GM19438 (cell line): ENCODE results near the gene TPD52L2.
"Not testable (repeated sequence)": the region's sequence is repeated elsewhere in the genome, so short reads cannot be mapped to it uniquely, and the experiment has no call there.

Source experiments
- ATAC-seq: cut with Tn5 transposase; IDR thresholded peaks from one replicate; pipeline ENCODE4 v1.9.1; 2021; ENCODE audit warnings: low read depth; ENCODE audit not compliant: unreplicated experiment

Gene TPD52L2

DNA sequence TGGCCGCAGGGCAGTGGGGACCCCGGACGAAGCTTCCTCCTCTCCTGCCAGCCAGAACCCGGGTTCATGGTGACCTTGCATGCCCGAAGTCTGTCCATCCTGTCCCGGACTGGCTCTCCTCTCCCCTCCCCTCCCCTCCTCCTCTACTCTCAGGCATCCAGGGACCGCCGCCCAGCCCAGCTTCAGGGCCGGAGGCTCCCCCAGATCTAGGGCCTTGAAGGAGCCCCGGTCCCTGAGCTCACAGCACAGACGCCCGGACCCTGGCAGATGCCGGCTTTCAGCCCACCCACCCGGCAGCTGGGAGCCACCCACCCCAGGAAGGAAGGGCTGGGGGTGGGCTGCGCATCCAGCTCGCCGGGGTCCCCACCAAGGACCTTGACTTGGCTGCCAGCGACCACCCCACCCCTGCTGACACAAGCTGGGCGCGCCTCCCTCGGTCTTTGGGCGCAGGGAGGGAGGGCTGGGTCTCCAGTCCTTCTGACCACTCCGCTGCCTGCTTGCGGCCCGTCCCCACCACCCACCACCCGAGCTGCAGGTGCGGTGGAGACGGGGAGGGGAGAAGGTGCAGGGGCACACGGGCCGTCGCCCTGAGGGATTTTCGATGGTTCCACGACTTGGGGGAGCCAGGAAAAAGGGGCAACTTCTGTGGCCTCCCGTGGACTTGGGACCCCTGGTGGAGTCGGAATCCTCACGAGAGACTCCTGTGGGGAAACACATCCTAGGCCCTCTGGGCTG is 9.5 kb upstream of the TPD52L2 start:
- no peak for ATAC-seq

DNA sequence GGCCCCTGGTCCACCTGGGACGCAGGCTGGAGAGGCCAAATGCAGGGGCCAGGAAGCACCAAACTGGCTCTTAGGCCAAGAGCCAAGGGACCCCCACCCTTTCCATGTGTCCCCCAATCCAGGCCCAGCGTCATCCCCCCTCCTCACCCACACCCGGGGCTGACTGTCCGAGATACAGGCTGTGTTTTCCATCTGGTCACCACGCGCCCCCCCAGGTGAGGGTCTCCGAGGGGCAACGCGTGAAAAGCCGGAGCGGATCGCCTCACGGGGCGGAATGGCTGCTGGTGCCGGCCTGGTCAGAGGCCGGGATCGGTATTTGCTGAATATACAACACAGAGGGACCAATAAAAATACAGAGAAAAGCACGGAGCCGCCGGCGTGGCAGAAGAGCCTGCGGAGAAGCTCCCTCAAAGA is 9.0 kb upstream of the TPD52L2 start:
- no peak for ATAC-seq

DNA sequence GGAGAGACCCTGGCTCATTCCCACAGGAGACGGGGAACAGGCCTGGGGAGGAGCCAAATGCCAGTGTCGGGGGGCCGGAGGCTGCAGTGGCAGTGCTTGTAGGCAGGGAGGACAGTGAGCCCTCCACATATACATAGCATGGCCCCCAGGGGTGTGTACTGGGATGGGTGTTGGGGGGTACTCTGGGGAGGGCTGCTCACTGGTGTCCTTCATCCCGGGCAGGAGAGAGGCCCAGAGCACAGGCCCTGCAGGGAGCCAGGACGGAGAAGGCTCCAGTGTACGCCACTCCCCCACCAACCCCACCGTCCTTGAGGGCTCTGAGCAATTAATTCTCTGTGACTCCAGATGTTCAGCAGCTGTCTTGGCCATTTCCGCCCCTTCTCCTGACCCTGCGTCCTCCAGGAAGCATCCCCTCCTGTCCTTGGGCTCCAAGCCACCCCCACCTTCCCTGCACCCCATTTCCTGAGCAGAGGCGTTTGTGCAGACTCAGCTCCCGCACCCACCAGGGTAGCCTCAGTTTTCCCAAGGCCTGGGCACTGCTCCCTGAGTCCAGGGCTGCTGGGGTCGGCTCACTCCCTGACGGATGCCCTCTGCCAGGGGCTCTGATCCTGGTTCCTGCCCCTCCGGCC is 7.2 kb upstream of the TPD52L2 start:
- no peak for ATAC-seq

GRCh38 chr20:63858393-63859165 is 6.5 kb upstream of the TPD52L2 start:
- no peak for ATAC-seq

- ATAC-seq, result no peak
Measured at GRCh38 chr20:63859166-63859699, 5.8 kb upstream of the TPD52L2 start.

DNA sequence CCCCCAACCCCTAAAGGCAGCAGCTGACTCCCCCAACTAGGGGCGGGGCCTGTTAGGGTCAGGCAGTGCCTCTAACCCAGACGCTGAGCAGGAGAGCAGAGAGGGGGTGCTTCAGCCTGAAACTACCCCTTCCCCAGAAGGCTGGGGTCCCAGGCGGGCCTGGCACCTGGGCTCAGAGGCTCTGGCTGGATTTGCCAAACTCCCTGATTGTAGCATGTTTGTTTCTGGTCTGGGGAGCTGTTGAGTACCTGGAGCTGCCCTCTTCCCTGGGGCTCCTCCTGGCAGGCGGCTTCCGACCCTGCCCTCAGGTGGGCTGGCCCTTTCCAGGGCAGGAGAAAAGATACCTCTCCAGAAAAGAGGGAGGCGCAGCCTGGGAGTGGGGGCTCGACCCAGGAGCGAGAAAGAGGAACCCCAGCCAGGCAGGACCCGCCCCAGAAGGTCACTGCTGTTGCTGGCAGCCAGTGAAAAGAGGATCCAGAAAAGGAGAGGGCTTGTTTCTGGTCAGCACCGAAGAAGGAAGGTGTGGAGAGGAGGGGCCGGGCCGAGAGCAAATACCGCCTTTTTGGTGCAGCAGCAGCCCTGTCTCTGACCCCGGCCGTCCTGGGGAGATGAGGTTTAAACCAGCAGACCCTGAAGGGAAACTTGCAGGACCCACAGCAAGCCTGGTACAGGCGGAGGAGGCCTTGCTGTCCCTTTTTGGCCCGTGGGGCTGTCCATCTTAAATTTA is 4.6 kb upstream of the TPD52L2 start:
- ATAC-seq, result no peak

DNA sequence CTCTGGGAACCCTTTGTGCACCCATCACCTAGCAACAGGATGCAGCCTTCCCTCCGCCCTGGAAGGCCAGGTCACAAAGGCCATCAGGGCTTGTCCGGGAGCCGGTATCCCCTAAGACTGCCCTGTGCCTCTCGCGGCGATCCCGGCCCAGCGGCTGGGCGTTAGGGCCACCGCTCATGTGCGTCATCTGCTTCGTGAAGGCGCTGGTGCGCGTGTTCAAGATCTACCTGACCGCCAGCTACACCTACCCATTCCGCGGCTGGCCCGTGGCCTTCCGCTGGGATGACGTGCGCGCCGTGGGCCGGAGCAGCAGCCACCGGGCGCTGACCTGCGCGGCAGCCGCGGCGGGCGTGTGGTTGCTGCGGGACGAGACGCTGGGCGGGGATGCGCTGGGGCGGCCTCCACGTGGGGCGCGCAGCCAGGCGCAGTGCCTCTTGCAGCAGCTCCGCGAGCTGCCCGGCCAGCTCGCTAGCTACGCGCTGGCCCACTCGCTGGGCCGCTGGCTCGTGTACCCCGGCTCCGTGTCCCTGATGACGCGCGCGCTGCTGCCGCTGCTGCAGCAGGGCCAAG is 3.6 kb upstream of the TPD52L2 start, which contains the start of gene ABHD16B:
Gene ABHD16B, plus strand, starts transcription at position 134 of the 570 bp plus-strand sequence. Its CDS starts 43 bp downstream, at position 177.
- no peak for ATAC-seq

DNA sequence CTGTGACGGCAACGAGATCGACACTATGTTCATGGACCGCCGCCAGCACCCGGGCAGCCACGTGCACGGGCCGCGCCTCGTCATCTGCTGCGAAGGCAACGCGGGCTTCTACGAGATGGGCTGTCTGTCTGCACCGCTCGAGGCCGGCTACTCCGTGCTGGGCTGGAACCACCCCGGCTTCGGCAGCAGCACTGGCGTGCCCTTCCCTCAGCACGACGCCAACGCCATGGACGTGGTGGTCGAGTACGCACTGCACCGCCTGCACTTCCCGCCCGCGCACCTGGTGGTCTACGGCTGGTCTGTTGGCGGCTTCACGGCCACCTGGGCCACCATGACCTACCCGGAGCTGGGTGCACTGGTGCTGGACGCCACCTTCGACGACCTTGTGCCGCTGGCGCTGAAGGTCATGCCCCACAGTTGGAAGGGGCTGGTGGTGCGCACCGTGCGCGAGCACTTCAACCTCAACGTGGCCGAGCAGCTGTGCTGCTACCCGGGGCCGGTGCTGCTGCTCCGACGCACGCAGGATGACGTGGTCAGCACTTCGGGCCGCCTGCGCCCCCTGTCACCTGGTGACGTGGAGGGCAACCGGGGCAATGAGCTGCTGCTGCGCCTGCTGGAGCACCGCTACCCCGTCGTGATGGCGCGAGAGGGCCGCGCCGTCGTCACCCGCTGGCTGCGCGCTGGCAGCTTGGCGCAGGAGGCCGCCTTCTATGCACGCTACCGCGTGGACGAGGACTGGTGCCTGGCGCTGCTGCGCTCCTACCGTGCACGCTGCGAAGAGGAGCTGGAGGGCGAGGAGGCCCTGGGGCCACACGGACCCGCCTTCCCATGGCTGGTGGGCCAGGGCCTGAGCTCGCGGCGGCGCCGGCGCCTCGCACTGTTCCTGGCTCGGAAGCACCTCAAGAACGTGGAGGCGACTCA is 2.8 kb upstream of the TPD52L2 start:
- ATAC-seq, result no peak

DNA sequence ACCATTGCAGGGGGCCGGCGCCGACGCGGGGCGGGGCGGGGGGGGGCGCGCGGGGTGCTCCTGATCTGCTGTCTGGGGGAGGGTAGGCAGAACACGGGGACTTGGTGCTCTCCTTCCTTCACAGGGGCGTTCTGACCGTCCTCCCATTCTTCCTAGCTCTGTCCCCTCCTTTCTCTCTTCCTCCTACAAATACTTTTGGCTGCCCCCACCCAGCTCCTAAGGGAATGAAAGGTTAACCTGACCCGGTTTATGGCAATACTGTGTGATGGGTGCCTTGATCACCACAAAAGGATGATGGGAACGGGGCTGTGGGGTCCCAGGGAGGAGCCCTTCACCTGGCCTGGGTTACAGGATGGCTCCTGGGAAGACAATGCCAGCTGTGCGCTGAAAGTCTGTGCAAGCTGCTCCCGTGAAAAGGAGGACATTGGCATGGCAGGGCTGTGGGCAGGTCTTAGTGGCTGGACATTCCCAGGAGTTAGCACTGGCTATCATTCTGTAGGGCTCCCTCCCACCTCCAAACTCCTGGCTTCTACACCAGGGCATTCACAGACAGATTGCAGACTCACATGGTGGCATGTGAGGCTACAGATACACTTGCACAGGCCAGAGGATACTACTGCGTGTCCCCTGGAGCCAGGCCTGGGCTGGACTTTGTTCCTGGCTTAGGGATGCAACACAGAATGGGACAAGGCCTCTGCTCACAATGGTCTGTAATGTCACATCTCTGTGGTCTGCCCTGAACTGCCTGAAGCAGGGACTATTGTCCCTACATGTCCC is 1.9 kb upstream of the TPD52L2 start:
- ATAC-seq, result no peak

DNA sequence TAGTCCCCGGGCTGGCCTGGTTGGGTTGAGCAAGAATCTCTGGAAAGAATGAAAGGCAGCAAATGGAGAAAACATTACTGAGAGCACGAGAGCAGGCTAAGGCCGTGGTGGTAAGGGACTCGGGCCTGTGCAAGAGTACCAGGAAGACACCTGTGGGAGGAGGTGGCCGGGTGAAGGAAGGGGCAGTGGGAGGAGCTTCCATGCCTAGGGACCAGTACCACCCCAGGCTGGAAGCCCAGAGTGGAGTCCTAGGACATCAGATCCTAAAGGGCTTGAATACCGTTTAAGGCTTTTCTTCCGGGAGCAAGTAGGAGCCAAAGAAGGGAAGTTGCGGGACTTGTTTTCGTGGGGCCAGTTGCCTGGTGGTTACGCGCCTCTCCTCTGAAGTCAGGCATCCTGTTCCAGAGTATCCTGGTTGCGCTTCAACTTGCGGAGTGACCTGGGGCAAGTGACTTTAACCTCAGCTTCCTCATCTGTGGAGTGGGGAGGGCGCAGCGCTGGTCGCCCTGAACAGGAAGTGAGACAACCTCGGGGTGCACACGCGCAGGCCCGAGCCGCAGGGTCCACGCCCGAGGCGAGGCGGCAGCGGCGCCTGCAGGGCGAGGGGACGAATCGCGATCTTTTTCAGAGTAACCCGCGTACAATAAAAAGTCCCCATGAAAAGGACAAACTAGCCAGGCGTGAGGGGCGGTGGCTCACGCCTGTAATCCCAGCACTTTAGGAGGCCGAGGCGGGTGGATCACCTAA is 1.1 kb upstream of the TPD52L2 start:
- peak; percentile 54 for ATAC-seq

GRCh38 chr20:63864545-63864977 is 509 bp upstream of the TPD52L2 start:
- ATAC-seq, result no peak

DNA sequence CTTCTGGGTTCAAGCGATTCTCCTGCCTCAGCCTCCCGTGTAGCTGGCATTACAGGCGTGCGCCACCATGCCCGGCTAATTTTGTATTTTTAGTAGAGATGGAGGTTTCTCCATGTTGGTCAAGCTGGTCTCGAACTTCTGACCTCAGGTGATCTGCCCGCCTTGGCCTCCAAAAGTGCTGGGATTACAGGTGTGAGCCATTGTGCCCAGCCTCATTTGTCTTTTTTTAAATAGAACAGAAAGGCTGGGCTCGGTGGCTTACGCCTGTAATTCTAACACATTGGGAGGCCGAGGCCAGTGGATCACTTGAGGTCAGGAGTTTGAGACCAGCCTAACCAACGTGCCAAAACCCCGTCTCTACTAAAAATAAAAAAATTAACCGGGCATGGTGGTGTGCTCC is 2.0 kb downstream of the TPD52L2 start:
- ATAC-seq, result not testable (repeated sequence)

GRCh38 chr20:63868264-63868663 is 3.2 kb downstream of the TPD52L2 start:
- no peak for ATAC-seq

DNA sequence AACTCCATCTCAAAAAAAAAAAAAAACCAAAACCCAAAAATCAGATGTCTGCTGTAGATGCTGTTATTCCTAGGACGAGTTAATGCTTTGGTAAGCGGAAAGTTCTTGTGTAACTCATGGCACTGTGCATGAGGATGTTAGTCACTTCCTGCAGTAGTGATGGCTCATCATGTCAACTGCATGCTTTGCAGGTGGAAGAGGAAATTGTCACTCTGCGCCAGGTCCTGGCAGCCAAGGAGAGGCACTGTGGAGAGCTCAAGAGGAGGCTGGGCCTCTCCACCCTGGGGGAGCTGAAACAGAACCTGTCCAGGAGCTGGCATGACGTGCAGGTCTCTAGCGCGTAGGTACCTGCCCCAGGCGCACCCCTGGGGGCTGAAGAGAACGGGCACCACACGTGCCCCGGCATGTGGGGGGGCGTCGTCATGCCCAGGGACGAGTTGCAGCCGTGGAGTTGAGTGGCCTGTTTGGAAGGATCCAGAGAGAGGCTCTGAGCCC is 8.5 kb downstream of the TPD52L2 start:
- ATAC-seq, result no peak

DNA sequence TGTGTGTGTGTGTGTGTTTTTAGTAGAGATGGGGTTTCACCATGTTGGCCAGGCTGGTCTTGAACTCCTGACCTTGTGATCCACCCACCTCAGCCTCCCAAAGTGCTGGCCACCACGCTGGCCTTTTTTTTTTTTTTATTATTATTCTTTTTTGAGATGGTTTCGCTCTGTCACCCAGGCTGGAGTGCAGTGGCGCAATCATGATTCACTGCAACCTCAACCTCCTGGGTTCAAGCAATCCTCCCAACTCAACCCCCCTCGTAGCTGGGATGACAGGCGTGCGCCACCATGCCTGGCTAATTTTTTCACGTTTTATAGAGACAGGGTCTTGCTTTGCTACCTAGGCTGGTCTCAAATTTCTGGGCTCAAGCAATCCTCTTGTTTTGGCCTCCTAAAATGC is 9.2 kb downstream of the TPD52L2 start:
- ATAC-seq, result not testable (repeated sequence)

- ATAC-seq, result no peak
Measured at GRCh38 chr20:63876489-63877036, 11.5 kb downstream of the TPD52L2 start.
